Gastrocnemius medialis (tissue), 4 donors: ENCODE measurements around the gene ALK. TPM values are rescaled to one million over a fixed set of nuclear protein-coding genes. Genes with fewer than 3 reads are reported as not detected.

Experiments
- ATAC-seq, 2 donors: fragments of 150-250 bp; one replicate each; pipeline ENCODE4 v1.9.1; 2016
- DNase-seq, 2 donors: peaks; one replicate each; pipeline ENCODE4 v3.0.0-alpha.2; 2019
- H3K27ac ChIP-seq, 4 donors: fragments of 200-600 bp; sonication (generic); 1 replicate in 1 of 4; 2 replicates in 3 of 4; pipeline ENCODE4 v1.5.1; 2016 to 2018; ENCODE audit warnings: mild to moderate bottlenecking in 2 of 4, moderate library complexity in 1 of 4
- H3K27me3 ChIP-seq, 3 donors: fragments of 200-600 bp; sonication (generic) in 2 of 3; 1 replicate in 1 of 3; 2 replicates in 2 of 3; pipeline versions ENCODE4 v1.5.1 to v1.6.0; 2016 to 2019; ENCODE audit warnings: mild to moderate bottlenecking in 1 of 3, moderate library complexity in 1 of 3
- H3K36me3 ChIP-seq, 2 donors: fragments of 200-600 bp; sonication (generic) in 1 of 2; one replicate each; pipeline ENCODE4 v1.5.1; 2017 to 2018
- H3K4me1 ChIP-seq, 2 donors: fragments of 200-600 bp; sonication (generic) in 1 of 2; one replicate each; pipeline ENCODE4 v1.5.1; 2016 to 2017; ENCODE audit warnings: mild to moderate bottlenecking in 2 of 2
- H3K4me3 ChIP-seq, 4 donors: fragments of 200-600 bp; sonication (generic) in 3 of 4; 1 replicate in 1 of 4; 2 replicates in 3 of 4; pipeline ENCODE4 v1.5.1; 2016 to 2019; ENCODE audit warnings: mild to moderate bottlenecking in 2 of 4
- H3K9me3 ChIP-seq, 3 donors: fragments of 200-600 bp; sonication (generic) in 2 of 3; 1 replicate in 1 of 3; 2 replicates in 2 of 3; pipeline ENCODE4 v1.5.1; 2016 to 2019
- POLR2A ChIP-seq, 2 donors: fragments of 450-650 bp; IDR thresholded peaks; one replicate each; pipeline ENCODE4 v1.6.1; 2017; ENCODE audit warnings: antibody characterized with exemption in 2 of 2, mild to moderate bottlenecking in 2 of 2, moderate library complexity in 2 of 2
- in situ Hi-C, 4 donors: fragments of 200-750 bp; cut with MboI; loops; one replicate each; pipeline versions ENCODE4 v1.15.0 to v1.8.0; 2017; ENCODE audit warnings: low sequenced_read_pairs in 4 of 4
- intact Hi-C: fragments of 100-400 bp; cut with DNase I; formaldehyde crosslinking; loops from one replicate; pipeline ENCODE4 v1.15.1; 2023; ENCODE audit warnings: low total_unique reads
- total RNA-seq, 4 donors: library from RNA; depleted of rRNA; stranded (reverse); fragments of >200 nt; gene quantifications; one replicate each; pipeline versions ENCODE4 v1.1.0 to v1.2.3, GENCODE V29; 2016
- TF ChIP-seq, protein P1 (sequence below), 5 experiments: fragments of 450-650 bp in 3 of 5; fragments of 200-600 bp in 2 of 5; sonication (generic) in 2 of 5; IDR thresholded peaks in 4 of 5; conservative IDR thresholded peaks in 1 of 5; 1 replicate in 4 of 5; 2 replicates in 1 of 5; pipeline ENCODE4 v1.5.1; 2016 to 2019; ENCODE audit warnings: antibody characterized with exemption in 5 of 5, mild to moderate bottlenecking in 3 of 5, moderate library complexity in 3 of 5

Gene ALK
- total RNA-seq, 4 donors from 2014 or later = not detected

DNA sequence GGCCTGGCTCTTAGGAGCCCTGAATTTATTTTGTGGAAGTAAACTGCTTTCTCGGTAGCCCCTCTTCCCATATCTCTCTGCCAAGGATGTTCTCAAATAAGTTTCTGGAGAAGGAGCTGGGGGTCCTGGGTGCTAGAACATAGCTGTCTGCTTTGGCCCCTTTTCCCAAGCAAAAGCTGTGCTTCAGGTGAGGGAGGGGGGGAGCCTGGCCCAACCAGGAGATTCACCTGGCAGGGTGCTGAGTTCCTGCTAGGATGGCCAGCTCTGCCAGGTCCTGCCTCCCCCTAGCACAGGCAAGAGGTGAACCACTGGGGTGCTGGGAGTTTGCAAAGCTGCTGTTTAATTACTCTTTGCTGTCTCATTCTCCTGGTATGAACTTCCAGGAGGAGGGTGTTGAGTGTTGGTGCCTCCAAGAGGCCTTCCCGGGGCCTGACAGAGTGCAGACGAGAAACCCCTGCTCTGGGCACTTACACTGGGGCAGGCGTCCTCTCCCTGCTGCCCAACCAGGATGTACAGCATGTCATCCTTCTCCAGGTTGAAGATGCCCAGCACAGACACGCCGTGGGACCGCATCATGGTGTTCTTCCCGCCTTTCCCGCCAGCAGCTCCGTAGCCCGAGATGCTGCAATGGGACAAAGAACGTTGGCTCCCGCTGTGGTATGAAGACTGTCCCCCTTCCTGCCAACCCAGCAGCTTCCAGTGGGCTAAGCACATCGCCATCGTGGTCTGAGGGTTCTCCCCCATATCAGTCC lies 682.0 kb downstream of the ALK start:
- Histone ChIP-seq H3K27me3 (peaks cover 0 to 5% (median 0%) of the 10 kb centered on the region in 3 donors), H3K4me3 (no peak overlapping the region), H3K36me3 (no peaks in the 10 kb centered on the region), H3K9me3 (no peaks in the 10 kb centered on the region), H3K27ac (no peak overlapping the region), H3K4me1 (no peaks in the 10 kb centered on the region)
- peak in 1 of 2 donors; percentile 10 for DNase-seq
- in situ Hi-C loops = no loop called here
- TF ChIP-seq POLR2A (IDR thresholded peaks at IDR 0.05) = no peak
- no peak for ATAC-seq
- intact Hi-C loops = no loop called here

DNA sequence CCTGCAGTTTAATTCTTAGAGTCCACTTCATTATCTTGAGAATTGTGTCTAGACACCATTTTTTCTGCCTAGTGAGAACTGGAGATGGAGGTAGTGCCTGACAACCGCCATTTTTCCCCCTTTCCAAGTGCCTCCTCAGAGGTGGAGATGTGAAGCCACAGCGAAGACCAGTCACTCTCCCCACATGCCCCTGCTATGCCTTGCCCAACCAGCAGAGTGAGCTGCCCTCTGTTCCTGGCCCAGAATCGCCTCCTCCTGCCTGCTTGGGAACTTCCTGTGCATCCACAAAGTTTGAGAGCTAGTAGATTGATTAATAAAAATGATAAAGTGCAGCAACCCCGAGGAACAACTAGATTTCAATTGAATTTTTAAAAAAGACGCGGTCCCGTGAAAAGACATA lies 682.9 kb downstream of the ALK start:
- intact Hi-C loops (no loop called here), in situ Hi-C loops (no loop called here)
- peaks cover 0 to 5% (median 0%) of the 10 kb centered on the region in 3 donors for H3K27me3 ChIP-seq
- TF ChIP-seq, protein P1, sequence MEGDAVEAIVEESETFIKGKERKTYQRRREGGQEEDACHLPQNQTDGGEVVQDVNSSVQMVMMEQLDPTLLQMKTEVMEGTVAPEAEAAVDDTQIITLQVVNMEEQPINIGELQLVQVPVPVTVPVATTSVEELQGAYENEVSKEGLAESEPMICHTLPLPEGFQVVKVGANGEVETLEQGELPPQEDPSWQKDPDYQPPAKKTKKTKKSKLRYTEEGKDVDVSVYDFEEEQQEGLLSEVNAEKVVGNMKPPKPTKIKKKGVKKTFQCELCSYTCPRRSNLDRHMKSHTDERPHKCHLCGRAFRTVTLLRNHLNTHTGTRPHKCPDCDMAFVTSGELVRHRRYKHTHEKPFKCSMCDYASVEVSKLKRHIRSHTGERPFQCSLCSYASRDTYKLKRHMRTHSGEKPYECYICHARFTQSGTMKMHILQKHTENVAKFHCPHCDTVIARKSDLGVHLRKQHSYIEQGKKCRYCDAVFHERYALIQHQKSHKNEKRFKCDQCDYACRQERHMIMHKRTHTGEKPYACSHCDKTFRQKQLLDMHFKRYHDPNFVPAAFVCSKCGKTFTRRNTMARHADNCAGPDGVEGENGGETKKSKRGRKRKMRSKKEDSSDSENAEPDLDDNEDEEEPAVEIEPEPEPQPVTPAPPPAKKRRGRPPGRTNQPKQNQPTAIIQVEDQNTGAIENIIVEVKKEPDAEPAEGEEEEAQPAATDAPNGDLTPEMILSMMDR (IDR thresholded peaks at IDR 0.05 in 4 of 5, conservative IDR thresholded peaks at IDR 0.05 in 1 of 5) = peak in 2 of 5 experiments; percentile 15 to 26
- no peak for TF ChIP-seq POLR2A (IDR thresholded peaks at IDR 0.05)
- H3K4me3 ChIP-seq = no peak overlapping the region
- DNase-seq (peak in 1 of 2 donors; percentile 10), ATAC-seq (no peak)
- no peaks in the 10 kb centered on the region for H3K36me3 ChIP-seq
- no peak overlapping the region for H3K27ac ChIP-seq
- H3K9me3 ChIP-seq = no peaks in the 10 kb centered on the region
- H3K4me1 ChIP-seq = no peaks in the 10 kb centered on the region

DNA sequence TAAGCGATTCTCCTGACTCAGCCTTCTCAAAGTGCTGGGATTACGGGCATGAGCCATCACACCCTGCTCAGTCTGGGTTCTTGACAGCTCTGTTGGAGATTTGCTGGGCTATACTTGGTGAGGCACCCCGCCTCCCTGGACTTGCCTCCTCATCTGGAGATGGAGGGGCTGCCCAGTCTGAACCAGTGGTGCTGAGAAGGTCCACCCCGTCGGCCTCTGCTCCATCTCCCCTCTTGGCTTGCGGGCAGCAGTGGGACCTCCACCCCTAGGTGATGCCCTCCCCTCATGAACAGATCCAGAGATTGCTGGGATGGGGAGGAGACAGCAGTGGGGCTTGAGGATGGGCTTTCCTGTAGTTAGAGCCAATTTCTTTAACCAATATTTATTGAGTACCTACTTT lies 685.3 kb downstream of the ALK start:
- Histone ChIP-seq H3K4me3 (no peak overlapping the region), H3K4me1 (no peaks in the 10 kb centered on the region), H3K9me3 (no peaks in the 10 kb centered on the region), H3K36me3 (no peaks in the 10 kb centered on the region), H3K27me3 (peaks cover 0 to 2% (median 0%) of the 10 kb centered on the region in 3 donors), H3K27ac (no peak overlapping the region)
- in situ Hi-C loops = no loop called here
- DNase-seq (peak in 1 of 2 donors; percentile 9), ATAC-seq (no peak)
- TF ChIP-seq, protein P1 (IDR thresholded peaks at IDR 0.05 in 4 of 5, conservative IDR thresholded peaks at IDR 0.05 in 1 of 5) = no peak
- no peak for TF ChIP-seq POLR2A (IDR thresholded peaks at IDR 0.05)
- intact Hi-C loops = no loop called here

DNA sequence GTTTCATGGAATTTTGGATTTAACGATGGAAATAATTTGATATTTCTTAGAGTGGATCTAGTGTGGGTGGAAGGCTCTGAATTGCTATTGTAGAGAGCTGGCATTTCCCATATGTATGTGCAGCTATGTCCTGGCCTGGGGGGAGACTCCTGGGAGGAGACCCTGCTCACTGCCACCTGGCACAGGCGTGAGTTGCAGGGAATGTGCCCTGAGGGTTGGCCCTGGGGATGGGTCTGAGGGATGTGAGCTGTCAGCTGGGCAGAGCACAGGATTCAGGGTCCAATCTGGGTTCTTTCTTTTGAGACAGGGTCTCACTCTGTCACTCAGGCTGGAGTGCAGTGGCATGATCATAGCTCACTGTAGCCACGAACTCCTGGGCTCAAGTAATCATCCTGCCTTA lies 686.0 kb downstream of the ALK start:
- H3K27me3 ChIP-seq = no peaks in the 10 kb centered on the region
- peak in 1 of 2 donors; percentile 10 for DNase-seq
- TF ChIP-seq, protein P1 (IDR thresholded peaks at IDR 0.05 in 4 of 5, conservative IDR thresholded peaks at IDR 0.05 in 1 of 5) = no peak
- no peak for TF ChIP-seq POLR2A (IDR thresholded peaks at IDR 0.05)
- ATAC-seq = no peak
- intact Hi-C loops = no loop called here
- no peaks in the 10 kb centered on the region for H3K4me1 ChIP-seq
- H3K36me3 ChIP-seq = no peaks in the 10 kb centered on the region
- in situ Hi-C loops = no loop called here
- H3K4me3 ChIP-seq = no peak overlapping the region
- H3K9me3 ChIP-seq = no peaks in the 10 kb centered on the region
- H3K27ac ChIP-seq = no peak overlapping the region

DNA sequence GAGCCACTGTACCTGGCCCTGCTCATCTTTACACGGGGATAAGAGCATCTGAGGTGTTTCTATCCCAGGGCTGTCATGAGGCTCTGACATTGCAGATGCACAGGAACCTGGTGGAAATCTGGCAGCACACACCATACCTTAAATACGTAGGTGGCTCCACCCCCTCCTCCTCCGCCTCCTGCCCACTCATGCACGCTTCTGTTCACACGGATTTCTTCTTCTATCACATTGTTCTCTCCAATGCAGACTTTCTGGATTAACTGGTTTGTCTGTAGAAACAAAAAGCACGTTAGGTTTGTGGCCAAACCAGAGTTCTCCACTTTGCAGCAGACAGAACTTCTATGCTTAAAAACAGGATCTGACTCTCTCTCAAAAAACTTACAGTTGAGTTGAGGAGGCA lies 688.0 kb downstream of the ALK start:
- intact Hi-C loops (no loop called here), in situ Hi-C loops (no loop called here)
- no peak overlapping the region for H3K4me3 ChIP-seq
- DNase-seq (no peak), ATAC-seq (no peak)
- no peaks in the 10 kb centered on the region for H3K4me1 ChIP-seq
- TF ChIP-seq, protein P1 (IDR thresholded peaks at IDR 0.05 in 4 of 5, conservative IDR thresholded peaks at IDR 0.05 in 1 of 5) = no peak
- no peak for TF ChIP-seq POLR2A (IDR thresholded peaks at IDR 0.05)
- peaks cover 0 to under 1% (median 0%) of the 10 kb centered on the region in 3 donors for H3K27me3 ChIP-seq
- no peak overlapping the region for H3K27ac ChIP-seq
- no peaks in the 10 kb centered on the region for H3K36me3 ChIP-seq
- H3K9me3 ChIP-seq = no peaks in the 10 kb centered on the region
